Large intestine (tissue), 12 donors: ENCODE results near the gene POU2AF3. TPM values are rescaled to one million over a fixed set of nuclear protein-coding genes. Genes with fewer than 3 reads are reported as not detected.
A peak's percentile ranks its signal among the peaks of the same experiment; 100 is the strongest.
"Not testable (repeated sequence)": the region's sequence is repeated elsewhere in the genome, so short reads cannot be mapped to it uniquely, and the experiment has no call there.

Source experiments
- DNase-seq, 2 donors: peaks; one replicate each; pipeline versions ENCODE4 v3.0.0 to v3.0.0-alpha.2; 2013
- H3K27ac ChIP-seq: one replicate; pipeline ENCODE4 v1.5.1; 2013; ENCODE audit warnings: low read length
- H3K27me3 ChIP-seq: 2 replicates; pipeline ENCODE4 v1.6.1; 2013; ENCODE audit warnings: low read length; ENCODE audit not compliant: control insufficient read depth, insufficient read depth
- H3K36me3 ChIP-seq: 2 replicates; pipeline ENCODE4 v1.6.1; 2013; ENCODE audit warnings: low read length; ENCODE audit not compliant: control insufficient read depth, insufficient read depth
- H3K4me1 ChIP-seq: one replicate; pipeline ENCODE4 v1.6.1; 2013; ENCODE audit warnings: low read length; ENCODE audit not compliant: control insufficient read depth, insufficient read depth
- H3K4me3 ChIP-seq: one replicate; pipeline ENCODE4 v1.5.1; 2013; ENCODE audit warnings: low read length
- H3K9me3 ChIP-seq: one replicate; pipeline ENCODE4 v1.6.1; 2013; ENCODE audit warnings: mild to moderate bottlenecking, low read depth, low read length, moderate library complexity; ENCODE audit not compliant: control insufficient read depth
- WGBS: methylation state at CpG from one replicate; pipeline ENCODE4 v1.1.5; 2013; ENCODE audit warnings: low lambda C conversion rate; ENCODE audit not compliant: insufficient coverage; 5-methylcytosine and 5-hydroxymethylcytosine counted together
- long read RNA-seq, 11 donors: transcript quantifications; one replicate each; lab custom pipeline, GENCODE V29; 2026
- polyA plus RNA-seq: library from polyadenylated mRNA; unstranded; fragments of 120-200 nt; gene quantifications from one replicate; pipeline ENCODE4 v1.2.1, GENCODE V29; 2013

The POU2AF3 gene, protein sequence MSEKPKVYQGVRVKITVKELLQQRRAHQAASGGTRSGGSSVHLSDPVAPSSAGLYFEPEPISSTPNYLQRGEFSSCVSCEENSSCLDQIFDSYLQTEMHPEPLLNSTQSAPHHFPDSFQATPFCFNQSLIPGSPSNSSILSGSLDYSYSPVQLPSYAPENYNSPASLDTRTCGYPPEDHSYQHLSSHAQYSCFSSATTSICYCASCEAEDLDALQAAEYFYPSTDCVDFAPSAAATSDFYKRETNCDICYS
- 17.2 TPM for polyA plus RNA-seq
- long read RNA-seq, donor 1, partial matches to known transcripts = 0 of 2 reads
- long read RNA-seq, donor 1, other reads (novel, unspliced or antisense) = 0 of 2 reads
- long read RNA-seq, donor 2 = 0 reads
- long read RNA-seq, donor 3 = 0 reads
- long read RNA-seq, donor 4 = 0 reads
- long read RNA-seq, donor 5 = 0 reads
- long read RNA-seq, donor 6, partial matches to known transcripts = 0 of 2 reads
- long read RNA-seq, donor 6, other reads (novel, unspliced or antisense) = 0 of 2 reads
- long read RNA-seq, donor 7, partial matches to known transcripts = 0 of 3 reads
- long read RNA-seq, donor 7, other reads (novel, unspliced or antisense) = 0 of 3 reads
- long read RNA-seq, donor 8, transcript COLCA2-201 (5 exons, 1,414 nt) = major isoform, 6 of 12 reads
- long read RNA-seq, donor 8, partial matches to known transcripts = 5 of 12 reads
- long read RNA-seq, donor 8, other reads (novel, unspliced or antisense) = 0 of 12 reads
- long read RNA-seq, donor 9, partial matches to known transcripts = 0 of 2 reads
- long read RNA-seq, donor 9, other reads (novel, unspliced or antisense) = 0 of 2 reads
- long read RNA-seq, donor 10, partial matches to known transcripts = 0 of 1 reads
- long read RNA-seq, donor 10, other reads (novel, unspliced or antisense) = 0 of 1 reads
- long read RNA-seq, donor 11, partial matches to known transcripts = 0 of 2 reads
- long read RNA-seq, donor 11, other reads (novel, unspliced or antisense) = 0 of 2 reads

DNA sequence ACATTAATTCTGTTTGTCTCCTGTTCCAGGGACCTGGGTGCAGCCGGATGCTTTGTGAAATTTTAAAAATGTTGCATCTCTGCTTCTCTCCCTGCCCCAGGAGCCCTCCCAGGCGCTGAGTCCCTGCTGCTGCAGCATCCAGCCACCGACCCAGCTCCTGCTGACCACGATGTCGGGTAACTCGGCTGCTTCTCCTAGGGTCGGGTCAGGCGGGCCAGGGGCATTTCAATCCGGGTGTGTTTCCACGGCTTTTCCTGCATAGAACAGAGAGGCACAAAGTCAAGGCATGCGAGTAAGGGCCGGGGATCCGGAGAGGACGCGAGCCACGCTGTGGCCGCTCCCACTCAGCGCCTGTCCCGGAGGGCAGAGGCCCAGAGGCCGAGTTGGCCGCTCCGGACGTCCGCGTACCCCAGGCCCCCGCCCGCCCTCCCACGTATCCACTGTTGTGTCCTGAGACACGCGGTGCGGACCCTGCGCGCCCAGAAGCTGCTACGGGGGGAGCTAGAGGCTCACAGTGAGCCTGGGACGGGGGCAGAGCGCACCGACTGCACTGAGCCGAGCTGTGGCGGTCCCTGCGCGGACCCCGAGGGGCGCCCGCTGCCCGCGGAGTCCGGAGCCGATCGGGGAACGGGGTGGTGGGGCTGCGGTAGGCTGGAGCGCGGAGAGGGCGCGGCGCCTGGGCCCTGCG, at the start of gene POU2AF3:
TSS of gene POU2AF3 (plus strand) at position 134 of the 688 bp plus-strand sequence. CDS start at position 170, 36 bp downstream.
- Histone ChIP-seq H3K27me3 (no peaks in the 10 kb centered on the region), H3K4me1 (peaks cover 28% of the 10 kb centered on the region), H3K4me3 (peak within 1 kb of the TSS; percentile 82), H3K9me3 (no peaks in the 10 kb centered on the region), H3K27ac (peak within 1 kb of the TSS; percentile 30), H3K36me3 (no peaks in the 10 kb centered on the region)
- no peak for DNase-seq
- no CpG with 5 or more reads among the region's 57 CpGs for WGBS

DNA sequence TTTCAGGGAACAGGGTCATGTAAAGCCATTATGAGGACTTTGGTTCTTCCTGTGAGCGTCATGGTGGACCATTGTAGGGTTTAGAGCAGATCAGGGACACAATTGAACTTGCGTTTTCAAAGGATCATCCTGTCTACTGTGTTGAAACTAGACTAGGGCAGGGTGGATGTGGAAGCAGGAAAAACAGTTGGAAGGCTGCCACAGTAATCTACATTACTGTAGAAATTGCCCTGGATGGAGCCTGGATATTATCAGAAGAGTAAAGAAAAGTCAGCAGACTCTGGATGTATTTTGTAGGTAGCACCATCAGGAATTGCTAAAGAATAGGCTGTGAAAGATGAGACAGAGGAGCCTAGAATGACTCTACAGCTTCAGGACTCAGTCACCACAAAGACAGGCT, 47.4 kb upstream of the POU2AF3 start:
- H3K9me3 ChIP-seq = no peaks in the 10 kb centered on the region
- no peak overlapping the region for H3K4me3 ChIP-seq
- no peaks in the 10 kb centered on the region for H3K27me3 ChIP-seq
- H3K27ac ChIP-seq = no peak overlapping the region
- no peaks in the 10 kb centered on the region for H3K4me1 ChIP-seq
- DNase-seq = no peak
- no CpG with 5 or more reads among the region's 2 CpGs for WGBS
- H3K36me3 ChIP-seq = no peaks in the 10 kb centered on the region

GRCh38 chr11:111253131-111253530, 45.2 kb upstream of the POU2AF3 start:
- Histone ChIP-seq H3K4me3 (no peak overlapping the region), H3K4me1 (no peaks in the 10 kb centered on the region), H3K9me3 (no peaks in the 10 kb centered on the region), H3K27ac (no peak overlapping the region), H3K36me3 (no peaks in the 10 kb centered on the region), H3K27me3 (no peaks in the 10 kb centered on the region)
- WGBS = 100% methylated on average over 1 of the region's 1 CpG
- DNase-seq = no peak

- no peak overlapping the region for H3K27ac ChIP-seq
- no peaks in the 10 kb centered on the region for H3K27me3 ChIP-seq
- H3K4me1 ChIP-seq = no peaks in the 10 kb centered on the region
- H3K9me3 ChIP-seq = no peaks in the 10 kb centered on the region
- 83% methylated on average over 4 of the region's 5 CpGs for WGBS
- DNase-seq = no peak
- no peaks in the 10 kb centered on the region for H3K36me3 ChIP-seq
- no peak overlapping the region for H3K4me3 ChIP-seq
Observed at GRCh38 chr11:111253630-111254029, 44.7 kb upstream of the POU2AF3 start.

GRCh38 chr11:111258046-111258445, 40.3 kb upstream of the POU2AF3 start:
- no CpG with 5 or more reads among the region's 4 CpGs for WGBS
- no peak for DNase-seq
- no peaks in the 10 kb centered on the region for H3K9me3 ChIP-seq

GRCh38 chr11:111259896-111260295, 38.5 kb upstream of the POU2AF3 start:
- no peak overlapping the region for H3K4me3 ChIP-seq
- no peaks in the 10 kb centered on the region for H3K4me1 ChIP-seq
- H3K27ac ChIP-seq = no peak overlapping the region
- H3K36me3 ChIP-seq = no peaks in the 10 kb centered on the region
- DNase-seq = no peak
- H3K27me3 ChIP-seq = peaks cover 3% of the 10 kb centered on the region
- no peaks in the 10 kb centered on the region for H3K9me3 ChIP-seq
- no CpG with 5 or more reads among the region's 4 CpGs for WGBS

More at GRCh38 chr11:111258046-111258445, 40.3 kb upstream of the POU2AF3 start:
- Histone ChIP-seq H3K4me3 (no peak overlapping the region), H3K4me1 (no peaks in the 10 kb centered on the region), H3K27ac (no peak overlapping the region), H3K27me3 (peaks cover 3% of the 10 kb centered on the region), H3K36me3 (no peaks in the 10 kb centered on the region)

GRCh38 chr11:111260811-111261210, 37.5 kb upstream of the POU2AF3 start:
- H3K4me3 ChIP-seq = no peak overlapping the region
- no peak for DNase-seq
- no peaks in the 10 kb centered on the region for H3K9me3 ChIP-seq
- H3K36me3 ChIP-seq = no peaks in the 10 kb centered on the region
- peaks cover 3% of the 10 kb centered on the region for H3K27me3 ChIP-seq
- no peak overlapping the region for H3K27ac ChIP-seq
- no peaks in the 10 kb centered on the region for H3K4me1 ChIP-seq
- no CpG with 5 or more reads among the region's 4 CpGs for WGBS

DNA sequence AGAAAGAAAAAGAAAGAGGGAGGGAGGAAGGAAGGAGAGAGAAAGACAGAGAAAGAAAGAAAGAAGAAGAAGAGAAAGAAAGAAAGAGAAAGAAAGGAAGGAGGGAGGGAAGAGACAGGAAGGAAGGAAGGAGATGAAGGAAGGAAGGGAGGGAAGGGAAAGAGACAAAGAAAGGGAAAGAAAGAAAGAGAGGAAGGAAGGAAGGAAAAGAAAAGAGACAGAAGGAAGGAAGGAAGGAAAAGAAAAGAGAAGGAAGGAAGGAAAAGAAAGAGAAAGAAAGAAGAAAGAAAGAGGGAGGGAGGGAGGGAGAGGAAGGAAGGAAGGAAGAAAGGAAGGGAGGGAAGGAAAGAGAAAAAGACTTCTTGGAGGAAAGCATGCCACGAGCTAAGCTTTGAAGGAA, 33.7 kb upstream of the POU2AF3 start:
- Histone ChIP-seq H3K27me3 (peaks cover 3% of the 10 kb centered on the region), H3K36me3 (no peaks in the 10 kb centered on the region), H3K4me1 (no peaks in the 10 kb centered on the region), H3K9me3 (no peaks in the 10 kb centered on the region), H3K27ac (no peak overlapping the region), H3K4me3 (no peak overlapping the region)
- WGBS = 100% methylated on average over 1 of the region's 1 CpG
- no peak for DNase-seq

- H3K27ac ChIP-seq = no peak overlapping the region
- no peaks in the 10 kb centered on the region for H3K9me3 ChIP-seq
- WGBS = no CpG with 5 or more reads among the region's 2 CpGs
- H3K4me1 ChIP-seq = no peaks in the 10 kb centered on the region
- H3K36me3 ChIP-seq = no peaks in the 10 kb centered on the region
- DNase-seq = peak in 1 of 2 donors; percentile 36
- peaks cover 1% of the 10 kb centered on the region for H3K27me3 ChIP-seq
- H3K4me3 ChIP-seq = no peak overlapping the region
Observed at GRCh38 chr11:111265421-111265820, 32.9 kb upstream of the POU2AF3 start.

DNA sequence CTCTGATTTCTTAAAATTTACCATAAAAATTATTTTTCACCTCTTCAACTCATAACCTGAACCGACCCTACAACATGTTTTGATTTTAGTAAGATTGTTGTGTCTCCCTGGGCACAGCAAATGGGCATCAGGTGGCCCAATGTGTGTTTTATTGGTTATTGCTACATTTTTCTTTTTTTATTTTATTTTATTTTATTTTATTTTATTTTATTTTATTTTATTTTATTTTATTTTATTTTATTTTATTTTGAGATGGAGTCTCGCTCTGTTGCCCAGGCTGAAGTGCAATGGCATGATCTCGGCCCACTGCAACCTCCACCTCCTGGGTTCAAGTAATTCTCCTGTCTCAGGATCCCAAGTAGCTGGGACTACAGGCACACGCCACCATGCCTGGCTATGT, 30.0 kb upstream of the POU2AF3 start:
- not testable (repeated sequence) for H3K36me3 ChIP-seq, H3K4me3 ChIP-seq, H3K27ac ChIP-seq, H3K4me1 ChIP-seq, H3K9me3 ChIP-seq, DNase-seq, H3K27me3 ChIP-seq
- WGBS = 100% methylated on average over 1 of the region's 4 CpGs
